NCI-H69 (cell line): ENCODE results near the gene MOAP1.
"Not testable (repeated sequence)": the region's sequence is repeated elsewhere in the genome, so short reads cannot be mapped to it uniquely, and the experiment has no call there.

Experiments
- DNase-seq: peaks from one replicate; lab custom pipeline; 2025; lab: John Stamatoyannopoulos, UW

Gene MOAP1

GRCh38 chr14:93184391-93185348 is at the start of gene MOAP1, which contains the start of gene LYSET:
TSS of gene MOAP1 (minus strand) at chr14:93184897. CDS start at chr14:93184242, 655 bp downstream.
TSS of gene LYSET (plus strand) at chr14:93185317. CDS start at chr14:93185406, 89 bp downstream.
- peak; percentile 96 for DNase-seq

GRCh38 chr14:93233078-93233477 is 48.4 kb upstream of the MOAP1 start:
- not testable (repeated sequence) for DNase-seq

GRCh38 chr14:93232159-93232558 is 47.5 kb upstream of the MOAP1 start:
- DNase-seq = peak; percentile 38

- peak; percentile 75 for DNase-seq
Observed at GRCh38 chr14:93231129-93231979, 46.7 kb upstream of the MOAP1 start.

GRCh38 chr14:93230539-93230938 is 45.8 kb upstream of the MOAP1 start:
- DNase-seq = peak; percentile 49

GRCh38 chr14:93228550-93228949 is 43.9 kb upstream of the MOAP1 start:
- DNase-seq = no peak

GRCh38 chr14:93223565-93223964 is 38.9 kb upstream of the MOAP1 start:
- no peak for DNase-seq

GRCh38 chr14:93220509-93220908 is 35.8 kb upstream of the MOAP1 start:
- no peak for DNase-seq

GRCh38 chr14:93219103-93219726 is 34.5 kb upstream of the MOAP1 start:
- peak; percentile 75 for DNase-seq

- no peak for DNase-seq
Observed at GRCh38 chr14:93214598-93214997, 29.9 kb upstream of the MOAP1 start.

- DNase-seq = no peak
Observed at GRCh38 chr14:93212432-93212831, 27.7 kb upstream of the MOAP1 start.

- peak; percentile 78 for DNase-seq
Observed at GRCh38 chr14:93207468-93208308, 23.0 kb upstream of the MOAP1 start.

GRCh38 chr14:93206793-93207467 is 22.2 kb upstream of the MOAP1 start, which contains the start of the genes GON7 and UBR7:
TSS of gene GON7 (minus strand) at chr14:93207065. CDS start at chr14:93207037, 28 bp downstream.
TSS of gene UBR7 (plus strand) at chr14:93207256. CDS start at chr14:93207292, 36 bp downstream.
- peak; percentile 99 for DNase-seq

GRCh38 chr14:93201155-93201704 is 16.5 kb upstream of the MOAP1 start:
- DNase-seq = no peak

GRCh38 chr14:93200553-93200952 is 15.9 kb upstream of the MOAP1 start:
- no peak for DNase-seq

GRCh38 chr14:93199031-93199430 is 14.3 kb upstream of the MOAP1 start:
- DNase-seq = no peak

GRCh38 chr14:93195316-93195999 is 10.8 kb upstream of the MOAP1 start:
- DNase-seq = no peak

GRCh38 chr14:93186956-93187355 is 2.3 kb upstream of the MOAP1 start:
- no peak for DNase-seq

GRCh38 chr14:93186466-93186865 is 1.8 kb upstream of the MOAP1 start:
- DNase-seq = no peak
